GM21528 (cell line): Measurements from ENCODE around the gene ANK2.

Experiments used
- ATAC-seq: cut with Tn5 transposase; IDR thresholded peaks from one replicate; pipeline ENCODE4 v1.9.1; 2021; ENCODE audit warnings: mild to moderate bottlenecking, moderate library complexity; ENCODE audit not compliant: unreplicated experiment, low FRiP score

The ANK2 gene

GRCh38 chr4:113411496-113411938 lies 362.1 kb downstream of the ANK2 start:
- no peak for ATAC-seq

GRCh38 chr4:113419631-113420030 lies 370.2 kb downstream of the ANK2 start:
- ATAC-seq, result no peak

- ATAC-seq, result no peak
Observed at GRCh38 chr4:113420938-113421337, 371.5 kb downstream of the ANK2 start.

DNA sequence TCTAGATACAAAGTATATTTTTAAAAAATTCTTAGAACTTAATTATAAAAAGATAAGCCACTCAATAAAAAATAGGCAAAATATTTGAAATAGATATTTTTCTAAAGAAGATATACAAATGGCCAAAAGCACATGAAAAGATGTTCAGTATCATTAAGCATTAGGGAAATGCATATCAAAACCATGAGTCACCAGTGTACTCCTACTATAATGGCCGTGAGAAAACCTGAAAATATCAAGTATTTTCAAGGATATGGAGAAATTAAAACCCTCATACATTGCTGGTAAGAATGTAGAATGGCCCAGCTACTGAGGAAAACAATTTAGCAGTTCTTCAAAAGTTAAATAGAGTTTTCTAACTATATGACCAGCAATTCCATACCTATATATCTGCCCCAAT lies 374.2 kb downstream of the ANK2 start:
- ATAC-seq, result no peak

DNA sequence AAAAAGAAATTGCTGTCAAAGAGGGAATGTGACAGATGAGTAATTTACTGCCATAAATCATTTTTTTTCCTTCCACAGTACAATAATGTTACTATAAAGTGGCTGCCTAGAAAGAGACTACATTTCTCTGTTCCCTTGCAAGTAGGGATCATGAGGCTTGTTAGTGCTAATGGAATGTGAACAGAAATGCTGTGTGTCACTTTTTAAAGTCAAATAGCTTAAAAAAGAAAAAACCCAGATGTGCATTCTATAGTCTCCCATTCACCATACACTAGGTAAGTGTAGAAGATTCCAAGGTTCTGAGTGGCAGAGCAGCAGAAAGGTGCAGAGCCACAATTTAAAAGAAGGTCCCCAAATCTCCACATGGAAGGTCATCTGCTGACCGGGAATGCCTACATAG lies 383.7 kb downstream of the ANK2 start:
- ATAC-seq, result no peak
